D721Med (cell line): ENCODE measurements around the gene CRISPLD2.

Experiments used
- DNase-seq: peaks from one replicate; pipeline ENCODE4 v3.0.0; 2011; ENCODE audit warnings: low spot score; ENCODE audit not compliant: insufficient read length
- FAIRE-seq: peaks from 2 replicates; lab custom pipeline; 2011; peaks lifted over from hg19 to GRCh38; lab: Jason Lieb, UNC
- CTCF ChIP-seq: IDR thresholded peaks from 2 replicates; pipeline ENCODE4 v1.5.1; 2012; ENCODE audit warnings: mild to moderate bottlenecking, control low read depth; ENCODE audit not compliant: insufficient read depth; ENCODE audit errors: missing control alignments

The CRISPLD2 gene

GRCh38 chr16:84839956-84840355, 20.2 kb downstream of the CRISPLD2 start:
- FAIRE-seq, result no peak
- DNase-seq, result no peak
- TF ChIP-seq CTCF, result no peak

- FAIRE-seq, result no peak
- no peak for DNase-seq
- TF ChIP-seq CTCF, result no peak
Measured at GRCh38 chr16:84840687-84841627, 21.2 kb downstream of the CRISPLD2 start.

GRCh38 chr16:84841787-84842300, 22.1 kb downstream of the CRISPLD2 start:
- no peak for TF ChIP-seq CTCF
- FAIRE-seq, result no peak
- DNase-seq, result no peak

- no peak for FAIRE-seq
- no peak for TF ChIP-seq CTCF
- DNase-seq, result no peak
Measured at GRCh38 chr16:84842516-84843148, 22.8 kb downstream of the CRISPLD2 start.

- TF ChIP-seq CTCF, result no peak
- no peak for FAIRE-seq
Measured at GRCh38 chr16:84843149-84844048, 23.6 kb downstream of the CRISPLD2 start.

GRCh38 chr16:84844049-84844350, 24.2 kb downstream of the CRISPLD2 start:
- DNase-seq (no peak), FAIRE-seq (no peak)
- TF ChIP-seq CTCF, result no peak

More at GRCh38 chr16:84843149-84844048, 23.6 kb downstream of the CRISPLD2 start:
- DNase-seq, result no peak
